Stimulated activated naive B cell treated with anti-CD40 and anti-IgM and Interleukin-4, amounts not matched to agents 10 μg/mL and 1 μg/mL and 100 μg/mL, for 72 hours (primary cell): ENCODE measurements around the gene RTL10.

Experiments
- ATAC-seq, 2 donors: fragments of 150-1000 bp; cut with Tn5 transposase; replicated peaks; 2 replicates each; pipeline ENCODE4 v1.10.0; 2021; ENCODE audit warnings: moderate library complexity in 1 of 2
- DNase-seq: peaks from one replicate; pipeline ENCODE4 v3.0.0; 2021
- H3K27ac Mint-ChIP-seq: one replicate; pipeline ENCODE4 v1.8.0; 2022; ENCODE audit warnings: mild to moderate bottlenecking, mixed read lengths
- H3K27me3 Mint-ChIP-seq, 2 donors: one replicate each; pipeline ENCODE4 v1.8.0; 2022; ENCODE audit warnings: mixed read lengths in 2 of 2
- H3K36me3 Mint-ChIP-seq, 2 donors: one replicate each; pipeline ENCODE4 v1.8.0; 2022; ENCODE audit warnings: mixed read lengths in 2 of 2, mild to moderate bottlenecking in 1 of 2
- H3K4me1 Mint-ChIP-seq, 2 donors: one replicate each; pipeline ENCODE4 v1.8.0; 2022; ENCODE audit warnings: mixed read lengths in 2 of 2, mild to moderate bottlenecking in 1 of 2
- H3K4me3 Mint-ChIP-seq, 2 donors: one replicate each; pipeline ENCODE4 v1.8.0; 2022; ENCODE audit warnings: mild to moderate bottlenecking in 2 of 2, mixed read lengths in 2 of 2, moderate library complexity in 1 of 2
- H3K9me3 Mint-ChIP-seq, 2 donors: one replicate each; pipeline ENCODE4 v1.8.0; 2022; ENCODE audit warnings: mixed read lengths in 2 of 2, mild to moderate bottlenecking in 1 of 2

Gene RTL10

GRCh38 chr22:19816372-19817119, 38.1 kb downstream of the RTL10 start:
- Mint-ChIP-seq H3K27me3 (no peaks in the 10 kb centered on the region), H3K36me3 (peaks cover 13 to 32% of the 10 kb centered on the region in 2 donors), H3K27ac (no peak overlapping the region), H3K4me3 (no peak overlapping the region), H3K4me1 (peaks cover 0 to 1% of the 10 kb centered on the region in 2 donors), H3K9me3 (no peaks in the 10 kb centered on the region)
- DNase-seq, result no peak
- no peak for ATAC-seq

GRCh38 chr22:19815823-19816290, 38.8 kb downstream of the RTL10 start:
- Mint-ChIP-seq H3K27me3 (no peaks in the 10 kb centered on the region), H3K4me3 (no peak overlapping the region), H3K27ac (no peak overlapping the region), H3K4me1 (peaks cover 0 to 1% of the 10 kb centered on the region in 2 donors), H3K36me3 (peaks cover 19 to 38% of the 10 kb centered on the region in 2 donors), H3K9me3 (no peaks in the 10 kb centered on the region)
- DNase-seq, result no peak
- ATAC-seq, result no peak

GRCh38 chr22:19815093-19815822, 39.4 kb downstream of the RTL10 start:
- no peak for ATAC-seq
- H3K4me1 Mint-ChIP-seq, result peaks cover 0 to 1% of the 10 kb centered on the region in 2 donors
- H3K27ac Mint-ChIP-seq, result no peak overlapping the region

DNA sequence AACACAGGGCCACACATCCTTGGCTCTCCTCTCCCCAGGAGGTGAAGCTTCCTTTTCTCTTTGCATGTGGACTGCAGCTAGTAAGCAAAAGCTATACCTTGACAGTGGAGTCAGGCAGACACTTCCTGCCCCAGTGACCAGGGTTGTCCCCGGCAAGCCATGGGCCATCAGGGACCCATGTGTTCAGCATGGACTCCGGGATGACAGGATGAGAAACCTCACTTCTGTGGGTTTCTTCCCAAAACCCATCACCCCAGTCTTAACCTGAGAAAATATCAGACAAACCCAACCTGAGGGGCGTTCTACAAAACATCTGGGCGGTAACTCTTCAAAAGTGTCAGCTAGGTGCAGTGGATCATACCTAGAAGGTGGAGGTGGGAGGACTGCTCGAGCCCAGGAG, 40.2 kb downstream of the RTL10 start:
- ATAC-seq, result no peak
- Mint-ChIP-seq H3K4me3 (no peak overlapping the region), H3K4me1 (peaks cover 0 to 1% of the 10 kb centered on the region in 2 donors), H3K9me3 (no peaks in the 10 kb centered on the region), H3K36me3 (peaks cover 23 to 42% of the 10 kb centered on the region in 2 donors), H3K27me3 (no peaks in the 10 kb centered on the region), H3K27ac (no peak overlapping the region)
- no peak for DNase-seq

More at GRCh38 chr22:19815093-19815822, 39.4 kb downstream of the RTL10 start:
- H3K36me3 Mint-ChIP-seq, result peaks cover 23 to 42% of the 10 kb centered on the region in 2 donors
- no peaks in the 10 kb centered on the region for H3K27me3 Mint-ChIP-seq
- DNase-seq, result no peak
- H3K4me3 Mint-ChIP-seq, result no peak overlapping the region
- H3K9me3 Mint-ChIP-seq, result no peaks in the 10 kb centered on the region

- Mint-ChIP-seq H3K27ac (no peak overlapping the region), H3K4me1 (peaks cover 0 to 1% of the 10 kb centered on the region in 2 donors), H3K36me3 (peaks cover 21 to 43% of the 10 kb centered on the region in 2 donors), H3K27me3 (no peaks in the 10 kb centered on the region), H3K9me3 (no peaks in the 10 kb centered on the region), H3K4me3 (no peak overlapping the region)
- ATAC-seq, result no peak
- DNase-seq, result no peak
Observed at GRCh38 chr22:19812910-19813309, 41.8 kb downstream of the RTL10 start.

GRCh38 chr22:19811811-19812771, 42.6 kb downstream of the RTL10 start:
- DNase-seq (no peak), ATAC-seq (no peak)
- Mint-ChIP-seq H3K4me3 (no peak overlapping the region), H3K27ac (no peak overlapping the region), H3K4me1 (peaks cover 0 to 1% of the 10 kb centered on the region in 2 donors), H3K27me3 (no peaks in the 10 kb centered on the region), H3K36me3 (peaks cover 21 to 43% of the 10 kb centered on the region in 2 donors), H3K9me3 (no peaks in the 10 kb centered on the region)

DNA sequence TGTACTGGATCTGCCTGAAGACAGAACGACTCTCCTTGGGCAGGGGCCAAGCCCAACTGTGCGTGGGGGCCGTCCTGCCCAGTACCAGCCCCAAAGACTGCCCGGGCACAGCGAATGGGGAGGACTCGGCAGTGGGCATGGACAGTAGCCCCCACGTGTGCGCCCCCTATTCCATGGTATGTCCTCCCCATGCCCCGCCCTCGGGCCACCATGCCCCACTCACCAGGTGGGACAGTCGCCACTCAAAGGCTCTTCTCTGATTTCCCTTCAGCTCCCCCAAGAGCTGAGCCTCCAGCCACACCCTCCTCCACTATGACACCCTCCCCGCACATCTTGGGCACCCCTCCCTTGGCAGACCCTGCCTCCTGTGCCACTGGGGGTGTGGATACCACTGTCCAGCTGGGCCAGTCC, 43.5 kb downstream of the RTL10 start:
- DNase-seq, result no peak
- no peak for ATAC-seq
- Mint-ChIP-seq H3K27ac (no peak overlapping the region), H3K9me3 (no peaks in the 10 kb centered on the region), H3K36me3 (peaks cover 23 to 46% of the 10 kb centered on the region in 2 donors), H3K27me3 (no peaks in the 10 kb centered on the region), H3K4me3 (no peak overlapping the region), H3K4me1 (peaks cover 0 to 1% of the 10 kb centered on the region in 2 donors)

- no peak overlapping the region for H3K27ac Mint-ChIP-seq
- no peaks in the 10 kb centered on the region for H3K27me3 Mint-ChIP-seq
- no peak for DNase-seq
- no peaks in the 10 kb centered on the region for H3K9me3 Mint-ChIP-seq
- H3K4me3 Mint-ChIP-seq, result no peak overlapping the region
- peaks cover 26 to 46% of the 10 kb centered on the region in 2 donors for H3K36me3 Mint-ChIP-seq
- peaks cover 0 to 1% of the 10 kb centered on the region in 2 donors for H3K4me1 Mint-ChIP-seq
- no peak for ATAC-seq
Observed at GRCh38 chr22:19810381-19811201, 44.1 kb downstream of the RTL10 start.

DNA sequence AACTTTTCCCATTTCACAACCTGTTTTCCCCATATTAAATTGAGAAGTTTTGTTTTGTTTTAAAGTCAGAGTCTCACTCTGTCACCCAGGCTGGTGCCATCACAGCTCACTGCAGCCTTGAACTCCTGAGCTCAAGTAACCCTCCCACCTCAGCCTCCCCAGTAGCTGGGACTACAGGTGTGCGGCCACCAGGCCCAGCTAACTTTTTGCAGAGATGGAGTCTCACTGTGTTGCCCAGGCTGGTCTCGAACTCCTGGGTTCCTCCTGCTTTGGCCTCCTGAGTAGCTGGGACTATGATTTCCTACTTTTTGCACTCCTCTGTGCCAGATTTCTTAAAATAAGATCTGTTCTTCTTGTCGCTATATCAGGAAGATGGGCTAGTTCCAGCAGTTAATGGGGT, 44.9 kb downstream of the RTL10 start:
- no peak for ATAC-seq
- H3K36me3 Mint-ChIP-seq, result peaks cover 30 to 52% of the 10 kb centered on the region in 2 donors
- no peak overlapping the region for H3K4me3 Mint-ChIP-seq
- no peaks in the 10 kb centered on the region for H3K27me3 Mint-ChIP-seq
- peaks cover 0 to 1% of the 10 kb centered on the region in 2 donors for H3K4me1 Mint-ChIP-seq
- H3K27ac Mint-ChIP-seq, result no peak overlapping the region
- H3K9me3 Mint-ChIP-seq, result no peaks in the 10 kb centered on the region
- DNase-seq, result no peak

GRCh38 chr22:19808873-19809478, 45.7 kb downstream of the RTL10 start:
- DNase-seq (no peak), ATAC-seq (no peak)
- no peak overlapping the region for H3K4me3 Mint-ChIP-seq
- H3K9me3 Mint-ChIP-seq, result no peaks in the 10 kb centered on the region
- no peak overlapping the region for H3K27ac Mint-ChIP-seq
- no peaks in the 10 kb centered on the region for H3K27me3 Mint-ChIP-seq
- peaks cover 30 to 48% of the 10 kb centered on the region in 2 donors for H3K36me3 Mint-ChIP-seq
- no peaks in the 10 kb centered on the region for H3K4me1 Mint-ChIP-seq

DNA sequence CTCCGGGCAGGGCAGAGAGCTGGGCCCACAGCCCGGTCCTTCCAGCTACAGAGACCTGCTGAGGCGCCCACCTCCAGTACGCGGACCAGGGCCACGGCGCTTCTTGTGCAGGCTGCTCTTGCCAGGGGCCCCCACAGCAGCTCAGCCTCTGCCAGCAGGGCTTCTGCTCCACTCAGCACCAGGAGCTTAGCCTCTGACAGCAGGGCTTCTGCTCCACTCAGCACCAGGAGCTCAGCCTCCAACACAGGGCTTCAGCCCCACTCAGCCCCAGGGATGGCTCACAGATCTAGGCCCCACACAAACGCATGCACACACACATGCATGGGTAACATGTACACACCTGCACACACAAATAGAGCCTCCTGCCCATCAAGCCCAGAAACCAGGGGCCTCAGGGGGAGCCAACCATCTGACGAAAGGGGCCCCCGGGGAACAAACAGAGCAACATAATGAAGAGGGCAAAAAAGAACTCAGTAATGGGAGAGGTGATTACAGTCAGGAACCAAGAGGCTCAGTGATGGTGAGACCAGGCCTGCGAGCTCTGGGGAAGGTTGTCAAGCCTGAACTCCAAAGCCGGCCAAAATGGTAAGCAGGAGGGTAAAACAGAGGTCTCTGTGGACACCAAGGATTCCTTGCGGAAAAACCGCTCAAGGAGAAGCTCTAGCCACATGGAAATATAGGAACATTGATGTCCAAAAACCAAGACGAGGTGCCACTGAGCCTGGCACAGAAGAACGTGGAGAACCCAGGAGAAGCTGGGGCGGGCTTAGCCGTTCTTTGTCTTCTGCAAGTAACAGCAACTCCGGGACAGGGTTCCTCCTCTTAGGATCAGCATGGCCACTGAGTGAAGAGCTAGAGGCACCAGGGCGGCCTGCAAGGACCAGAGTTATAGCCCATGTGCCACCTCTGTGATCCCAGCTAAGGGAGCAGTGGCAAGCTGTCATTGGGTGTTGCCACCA, 46.5 kb downstream of the RTL10 start:
- no peaks in the 10 kb centered on the region for H3K4me1 Mint-ChIP-seq
- H3K27ac Mint-ChIP-seq, result no peak overlapping the region
- no peak for ATAC-seq
- DNase-seq, result no peak
- no peak overlapping the region for H3K4me3 Mint-ChIP-seq
- H3K27me3 Mint-ChIP-seq, result no peaks in the 10 kb centered on the region
- peaks cover 34 to 52% of the 10 kb centered on the region in 2 donors for H3K36me3 Mint-ChIP-seq
- no peaks in the 10 kb centered on the region for H3K9me3 Mint-ChIP-seq

GRCh38 chr22:19807161-19807913, 47.3 kb downstream of the RTL10 start:
- no peak for DNase-seq
- no peaks in the 10 kb centered on the region for H3K27me3 Mint-ChIP-seq
- no peak overlapping the region for H3K4me3 Mint-ChIP-seq
- H3K9me3 Mint-ChIP-seq, result no peaks in the 10 kb centered on the region
- H3K4me1 Mint-ChIP-seq, result no peaks in the 10 kb centered on the region
- peaks cover 35 to 52% of the 10 kb centered on the region in 2 donors for H3K36me3 Mint-ChIP-seq
- H3K27ac Mint-ChIP-seq, result no peak overlapping the region
- no peak for ATAC-seq
